Aorta (tissue), 5 donors: Measurements from ENCODE around the gene PLCB2. TPM values are rescaled to one million over a fixed set of nuclear protein-coding genes. Genes with fewer than 3 reads are reported as not detected.

Source experiments
- ATAC-seq: fragments of 200-7000 bp; cut with Tn5 transposase; one replicate; pipeline ENCODE4 v1.9.1; 2022; ENCODE audit warnings: moderate library complexity; ENCODE audit not compliant: low FRiP score
- DNase-seq, 2 donors: peaks; one replicate each; pipeline ENCODE4 v3.0.0-alpha.2; 2020
- H3K27ac ChIP-seq, 2 donors: one replicate each; pipeline ENCODE4 v1.5.1; 2013; ENCODE audit warnings: low read length in 2 of 2, mild to moderate bottlenecking in 2 of 2, moderate library complexity in 2 of 2, control low read depth in 1 of 2, inconsistent platforms in 1 of 2, low read depth in 1 of 2
- H3K27me3 ChIP-seq, 2 donors: one replicate each; pipeline ENCODE4 v1.6.1; 2013; ENCODE audit warnings: control low read depth in 1 of 2, low read length in 1 of 2, mild to moderate bottlenecking in 1 of 2, moderate library complexity in 1 of 2; ENCODE audit not compliant: insufficient read depth in 2 of 2, control insufficient read depth in 1 of 2
- H3K36me3 ChIP-seq, 2 donors: one replicate each; pipeline ENCODE4 v1.6.1; 2013; ENCODE audit warnings: control low read depth in 1 of 2, low read length in 1 of 2, mild to moderate bottlenecking in 1 of 2; ENCODE audit not compliant: insufficient read depth in 2 of 2, control insufficient read depth in 1 of 2
- H3K4me1 ChIP-seq, 2 donors: one replicate each; pipeline ENCODE4 v1.6.1; 2013; ENCODE audit warnings: low read length in 2 of 2, control low read depth in 1 of 2, mild to moderate bottlenecking in 1 of 2, moderate library complexity in 1 of 2; ENCODE audit not compliant: insufficient read depth in 2 of 2, control insufficient read depth in 1 of 2
- H3K4me3 ChIP-seq, 2 donors: one replicate each; pipeline ENCODE4 v1.5.1; 2013; ENCODE audit warnings: low read length in 2 of 2, control low read depth in 1 of 2, mild to moderate bottlenecking in 1 of 2
- H3K9me3 ChIP-seq: one replicate; pipeline ENCODE4 v1.6.1; 2013; ENCODE audit warnings: mild to moderate bottlenecking, low read length; ENCODE audit not compliant: control insufficient read depth
- whole genome bisulfite sequencing, 2 donors: extraction: QIAGEN DNeasy Blood & Tissue Kit; methylation state at CpG; one replicate each; pipeline ENCODE4 v1.1.7; 2013; 5-methylcytosine and 5-hydroxymethylcytosine counted together
- intact Hi-C, 2 donors: fragments of 100-400 bp; cut with DNase I; formaldehyde crosslinking; loops; one replicate each; pipeline versions ENCODE4 v1.14.2 to v1.15.0; 2022
- polyA plus RNA-seq, 2 donors: library from polyadenylated mRNA; stranded (reverse); fragments of 200-250 nt; gene quantifications; one replicate each; pipeline ENCODE4 v1.2.3, GENCODE V29; 2013
- total RNA-seq, 2 donors: library from RNA; stranded (reverse); fragmentation: NEBNext Ultra II Directional; extraction: Animal tissue kit (Norgen Biotek cat#: 25700); gene quantifications; one replicate each; pipeline ENCODE4 v1.2.1, GENCODE V29; 2021
- donor health status: healthy with polysubstance abuse.
- donor health status: Bipolar disorder and iron deficiency.
- donor health status: DM: no; HTN: no; CAD: no.
- donor health status: DM: no; HTN: no; CAD: no.
- donor health status: DM: yes; HTN: yes; CAD: no.

PLCB2 gene
- total and polyA plus RNA-seq, 4 donors = 5.8 to 55.8 (median 15.4) TPM

GRCh38 chr15:40348474-40348870 lies 40.7 kb upstream of the PLCB2 start:
- no peak overlapping the region for H3K27ac ChIP-seq
- DNase-seq (no peak), ATAC-seq (no peak)
- H3K27me3 ChIP-seq = no peaks in the 10 kb centered on the region
- H3K4me1 ChIP-seq = peaks cover 0 to 3% of the 10 kb centered on the region in 2 donors
- no peak overlapping the region for H3K4me3 ChIP-seq
- WGBS, 2 donors = 79 to 85% methylated on average over 5 of the region's 5 CpGs
- no peaks in the 10 kb centered on the region for H3K9me3 ChIP-seq
- intact Hi-C loops = loop anchor here in 1 of 2 donors (10.0 kb wide), 1 partner anchor 76 kb away; no protein-coding TSS in a partner anchor
- H3K36me3 ChIP-seq = no peaks in the 10 kb centered on the region

GRCh38 chr15:40347559-40348473 lies 40.1 kb upstream of the PLCB2 start:
- no peaks in the 10 kb centered on the region for H3K9me3 ChIP-seq
- H3K4me3 ChIP-seq = no peak overlapping the region
- H3K36me3 ChIP-seq = no peaks in the 10 kb centered on the region
- ATAC-seq (no peak), DNase-seq (no peak)
- H3K27ac ChIP-seq = no peak overlapping the region
- no peaks in the 10 kb centered on the region for H3K27me3 ChIP-seq
- H3K4me1 ChIP-seq = peaks cover 0 to 3% of the 10 kb centered on the region in 2 donors
- intact Hi-C loops = loop anchor here in 1 of 2 donors (10.0 kb wide), 1 partner anchor 77 kb away; no protein-coding TSS in a partner anchor
- WGBS, 2 donors = 93 to 98% methylated on average over 11 of the region's 11 CpGs

GRCh38 chr15:40346579-40347558 lies 39.1 kb upstream of the PLCB2 start:
- Histone ChIP-seq H3K4me1 (peaks cover 0 to 3% of the 10 kb centered on the region in 2 donors), H3K36me3 (no peaks in the 10 kb centered on the region), H3K4me3 (no peak overlapping the region), H3K27me3 (no peaks in the 10 kb centered on the region), H3K27ac (no peak overlapping the region), H3K9me3 (no peaks in the 10 kb centered on the region)
- DNase-seq (no peak), ATAC-seq (no peak)
- intact Hi-C loops = loop anchor here in 1 of 2 donors (10.0 kb wide), 1 partner anchor 78 kb away; no protein-coding TSS in a partner anchor
- 90 to 91% methylated on average over 14 to 15 of the region's 15 CpGs for WGBS, 2 donors

DNA sequence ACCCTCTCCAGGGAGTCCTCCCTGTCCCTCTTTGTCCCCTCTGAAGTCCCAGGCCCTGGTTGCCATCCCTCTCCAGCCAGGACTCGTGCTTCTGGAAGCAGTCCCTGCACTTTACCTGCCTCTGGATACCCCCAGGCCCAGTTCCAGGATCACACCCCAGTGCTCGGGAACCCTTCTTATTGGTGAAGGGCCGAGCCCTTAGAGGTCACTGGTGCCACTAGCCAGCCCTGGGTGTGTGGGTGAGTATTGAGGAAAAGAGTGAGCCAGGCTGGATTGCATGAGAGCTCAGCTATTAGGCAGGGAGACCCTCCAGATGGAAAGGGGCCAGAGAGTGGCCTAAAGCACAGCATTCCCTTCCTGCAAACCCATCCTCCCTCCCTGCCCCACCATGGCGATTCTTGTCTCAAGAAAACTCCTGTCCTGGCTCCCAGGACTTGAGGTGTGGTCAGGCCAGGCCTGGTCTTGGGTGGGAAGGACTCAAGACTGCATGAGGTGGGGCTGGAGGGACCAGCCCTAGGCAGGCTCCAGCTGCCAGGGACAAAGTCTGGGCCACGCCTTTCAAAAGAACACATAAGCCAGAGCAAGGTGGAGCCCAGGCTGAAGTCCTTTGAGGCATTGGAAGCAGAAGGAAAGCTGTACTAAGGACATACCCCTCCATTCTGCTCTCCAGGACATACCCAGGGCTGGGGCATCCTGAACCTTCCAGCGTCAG lies 38.3 kb upstream of the PLCB2 start:
- H3K27me3 ChIP-seq = no peaks in the 10 kb centered on the region
- H3K9me3 ChIP-seq = no peaks in the 10 kb centered on the region
- intact Hi-C loops = loop anchor here in 1 of 2 donors (10.0 kb wide), 1 partner anchor 79 kb away; no protein-coding TSS in a partner anchor
- WGBS, 2 donors = 92 to 95% methylated on average over 6 of the region's 6 CpGs
- H3K4me1 ChIP-seq = peaks cover 0 to 3% of the 10 kb centered on the region in 2 donors
- no peak overlapping the region for H3K4me3 ChIP-seq
- no peaks in the 10 kb centered on the region for H3K36me3 ChIP-seq
- ATAC-seq (no peak), DNase-seq (no peak)
- H3K27ac ChIP-seq = no peak overlapping the region

DNA sequence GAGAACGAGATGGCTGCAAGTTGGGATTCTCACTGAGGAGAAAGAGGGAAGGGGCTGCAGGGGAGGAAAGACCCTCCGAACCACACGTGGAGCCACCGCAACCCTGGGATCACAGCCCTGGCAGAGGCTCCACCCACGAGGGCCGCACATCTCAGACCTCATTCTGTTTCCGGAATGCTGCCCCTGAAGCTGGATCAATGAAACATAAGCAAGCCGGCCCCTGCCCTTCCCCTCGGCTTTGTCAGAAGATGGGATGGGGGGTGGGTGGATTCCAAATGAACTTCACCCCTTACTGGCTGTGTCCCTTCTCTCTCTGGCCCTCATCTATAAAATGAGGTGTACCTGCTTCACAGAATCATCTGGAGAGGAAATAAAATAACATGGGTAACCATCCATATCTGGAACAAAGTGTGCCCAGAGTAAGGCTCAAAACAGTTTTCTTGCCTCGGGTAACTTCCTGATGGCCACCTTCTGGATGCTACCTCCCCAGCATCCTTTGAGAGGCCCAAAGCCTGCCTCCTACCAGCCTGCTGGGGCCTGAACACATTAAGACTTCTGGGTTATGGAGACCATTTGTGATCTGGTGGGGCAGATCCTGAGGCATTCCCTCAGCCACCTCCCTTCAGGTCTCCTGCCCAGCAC lies 37.6 kb upstream of the PLCB2 start:
- WGBS, 2 donors = 74 to 77% methylated on average over 10 of the region's 10 CpGs
- Histone ChIP-seq H3K4me1 (peaks cover 0 to 3% of the 10 kb centered on the region in 2 donors), H3K27me3 (no peaks in the 10 kb centered on the region), H3K27ac (no peak overlapping the region), H3K36me3 (no peaks in the 10 kb centered on the region), H3K9me3 (no peaks in the 10 kb centered on the region), H3K4me3 (no peak overlapping the region)
- intact Hi-C loops = loop anchor here in 1 of 2 donors (10.0 kb wide), 1 partner anchor 79 kb away; no protein-coding TSS in a partner anchor
- ATAC-seq = no peak
- no peak for DNase-seq

DNA sequence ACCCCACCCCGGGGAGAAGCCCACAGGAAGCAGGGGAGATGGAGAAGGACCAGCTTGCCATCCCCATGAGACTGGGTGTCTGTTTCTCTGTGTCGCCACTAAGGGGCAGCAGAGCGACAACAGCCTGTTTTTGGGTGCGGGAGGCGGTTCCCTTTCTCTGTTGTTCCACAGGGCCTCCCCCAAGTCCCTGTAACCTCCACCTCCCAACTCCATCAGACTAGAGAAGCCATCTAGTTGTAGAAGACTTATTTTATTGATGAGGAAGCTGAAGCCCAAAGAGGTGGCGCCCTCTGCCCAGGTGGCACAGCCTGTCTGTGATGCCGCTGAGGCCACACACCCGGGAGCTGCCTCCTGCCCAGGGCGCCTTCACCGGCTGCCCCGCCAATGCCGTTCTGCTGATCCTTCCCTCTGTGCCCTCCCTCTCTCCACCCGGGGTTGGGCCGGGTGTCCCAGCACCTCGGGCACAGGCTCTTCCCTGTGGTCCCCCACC lies 36.9 kb upstream of the PLCB2 start:
- ATAC-seq = no peak
- intact Hi-C loops = loop anchor here (5.0 to 10.0 kb wide), 2 partner anchors 67 to 80 kb away; no protein-coding TSS in a partner anchor

DNA sequence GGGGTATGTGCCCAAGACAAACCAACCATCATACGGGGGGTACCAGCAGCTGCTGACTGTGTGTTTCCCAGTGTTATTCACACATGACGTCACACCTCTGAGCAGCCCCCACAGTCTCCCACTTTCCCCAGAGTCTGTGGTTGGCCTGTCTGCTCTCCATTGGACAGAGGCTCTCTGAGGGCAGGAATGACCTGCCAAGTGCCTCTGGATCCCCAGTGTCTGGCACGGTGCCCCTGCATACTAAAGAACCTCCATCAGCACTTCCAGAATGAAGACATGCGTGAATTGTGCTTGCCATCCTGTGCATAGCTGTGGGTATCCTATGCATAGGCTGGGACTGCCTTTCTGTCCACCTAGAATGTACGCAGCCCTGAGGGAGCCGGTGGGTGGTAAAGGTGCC lies 36.5 kb upstream of the PLCB2 start:
- H3K27me3 ChIP-seq = no peaks in the 10 kb centered on the region
- peaks cover 0 to 3% of the 10 kb centered on the region in 2 donors for H3K4me1 ChIP-seq
- DNase-seq (no peak), ATAC-seq (no peak)
- WGBS, 2 donors = 49 to 55% methylated on average over 6 of the region's 6 CpGs
- no peak overlapping the region for H3K4me3 ChIP-seq
- peak overlapping the region in 1 of 2 donors; percentile 89 for H3K27ac ChIP-seq
- no peaks in the 10 kb centered on the region for H3K9me3 ChIP-seq
- intact Hi-C loops = loop anchor here (5.0 to 10.0 kb wide), 2 partner anchors 67 to 81 kb away; no protein-coding TSS in a partner anchor
- H3K36me3 ChIP-seq = no peaks in the 10 kb centered on the region

More for the DNA sequence above, 36.9 kb upstream of the PLCB2 start:
- no peaks in the 10 kb centered on the region for H3K27me3 ChIP-seq
- H3K27ac ChIP-seq = peak overlapping the region in 1 of 2 donors; percentile 89
- DNase-seq = peak; percentile 82 to 87
- H3K4me3 ChIP-seq = no peak overlapping the region
- WGBS, 2 donors = 45 to 52% methylated on average over 14 to 15 of the region's 15 CpGs
- peaks cover 0 to 3% of the 10 kb centered on the region in 2 donors for H3K4me1 ChIP-seq
- no peaks in the 10 kb centered on the region for H3K36me3 ChIP-seq
- H3K9me3 ChIP-seq = no peaks in the 10 kb centered on the region
